Neural cell (in vitro differentiated cells): ENCODE measurements around the gene ZDHHC7.

Experiments
- CTCF ChIP-seq: fragments of 450-650 bp; IDR thresholded peaks from 2 replicates; pipeline ENCODE4 v1.5.1; 2014; ENCODE audit warnings: antibody characterized with exemption, mild to moderate bottlenecking, moderate library complexity; ENCODE audit not compliant: poor library complexity, severe bottlenecking
- EP300 ChIP-seq: fragments of 450-650 bp; conservative IDR thresholded peaks from 2 replicates; pipeline ENCODE4 v1.6.1; 2014; ENCODE audit warnings: antibody characterized with exemption, mild to moderate bottlenecking, moderate library complexity; ENCODE audit not compliant: poor library complexity, severe bottlenecking
- EZH2 ChIP-seq: fragments of 200-600, 300-800 bp; shearing (Covaris generic), sonication (generic); IDR thresholded peaks from 2 replicates; pipeline ENCODE4 v1.6.1; 2014; ENCODE audit warnings: antibody characterized with exemption, low read length, borderline replicate concordance, mild to moderate bottlenecking; ENCODE audit not compliant: insufficient read depth, poor library complexity, severe bottlenecking
- RAD21 ChIP-seq: fragments of 450-650 bp; conservative IDR thresholded peaks from 2 replicates; pipeline ENCODE4 v1.6.1; 2014; ENCODE audit warnings: antibody characterized with exemption, mild to moderate bottlenecking, moderate library complexity

- TF ChIP-seq CTCF, result no peak
- no peak for TF ChIP-seq EP300
- TF ChIP-seq RAD21, result no peak
- TF ChIP-seq EZH2, result no peak
These were observed 18.7 kb upstream of the ZDHHC7 start for GRCh38 chr16:85029981-85030401.
